SK-N-SH (cell line): Measurements from ENCODE around the gene KAT6B.

Experiments used
- CHD2 ChIP-seq: fragments of 150-350 bp; IDR thresholded peaks from 2 replicates; pipeline ENCODE4 v1.6.1; 2018; ENCODE audit warnings: low read length; ENCODE audit not compliant: partially characterized antibody
- FOXJ3 ChIP-seq: sonication (generic); formaldehyde crosslinking; IDR thresholded peaks from 2 replicates; pipeline ENCODE4 v1.5.1; 2020; ENCODE audit warnings: mild to moderate bottlenecking, missing genetic modification reagents
- NRF1 ChIP-seq: IDR thresholded peaks from 2 replicates; pipeline ENCODE4 v1.6.1; 2012; ENCODE audit warnings: low read depth, mild to moderate bottlenecking, low read length
- POLR2AphosphoS5 ChIP-seq: IDR thresholded peaks from 2 replicates; pipeline ENCODE4 v1.6.1; 2012; ENCODE audit warnings: low read depth, low read length
- RFX5 ChIP-seq: IDR thresholded peaks from 2 replicates; pipeline ENCODE4 v1.6.1; 2012; ENCODE audit warnings: mild to moderate bottlenecking, improper control_type of control experiment, low read length
- TAF1 ChIP-seq: IDR thresholded peaks from 2 replicates; pipeline ENCODE4 v1.6.1; 2012; ENCODE audit warnings: low read depth, mild to moderate bottlenecking, low read length, moderate library complexity, borderline replicate concordance
- TF ChIP-seq, protein P1 (sequence below): fragments of 200-600 bp; sonication (generic); IDR thresholded peaks from 2 replicates; pipeline ENCODE4 v1.6.1; 2017; ENCODE audit warnings: antibody characterized with exemption, mild to moderate bottlenecking, moderate library complexity
- TF ChIP-seq, protein P2 (sequence below): IDR thresholded peaks from 2 replicates; pipeline ENCODE4 v1.4.0; 2012; ENCODE audit warnings: low read depth

DNA sequence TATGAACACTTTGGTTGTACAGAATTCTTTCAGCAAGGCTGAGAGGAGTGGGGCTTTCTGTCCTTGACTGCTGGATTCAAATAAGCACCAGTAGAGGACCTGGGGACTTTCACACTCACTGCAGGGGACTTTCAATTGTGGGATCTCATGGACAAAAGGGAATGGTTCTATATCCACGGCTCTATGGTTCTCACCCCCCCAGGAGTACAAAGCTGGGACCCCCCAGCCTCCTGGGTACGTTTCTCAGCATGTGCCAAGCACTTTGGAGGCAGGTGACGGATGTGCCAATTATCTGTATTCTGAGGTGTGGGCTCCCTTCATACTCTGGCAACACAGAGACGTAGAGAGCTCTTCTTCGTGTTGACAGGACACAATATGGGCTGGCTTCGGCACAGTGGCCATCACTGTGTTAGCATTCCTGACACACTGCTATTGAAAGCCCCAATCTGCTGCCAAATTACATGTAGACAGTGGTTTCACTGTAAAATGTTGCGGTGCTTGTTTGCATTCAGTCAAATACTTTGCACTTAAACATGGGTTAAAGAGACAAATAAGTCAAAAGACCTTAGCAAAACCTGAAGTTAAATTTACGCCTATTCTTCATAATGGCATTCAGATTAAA is 192.4 kb downstream of the KAT6B start:
- TF ChIP-seq, protein P1, sequence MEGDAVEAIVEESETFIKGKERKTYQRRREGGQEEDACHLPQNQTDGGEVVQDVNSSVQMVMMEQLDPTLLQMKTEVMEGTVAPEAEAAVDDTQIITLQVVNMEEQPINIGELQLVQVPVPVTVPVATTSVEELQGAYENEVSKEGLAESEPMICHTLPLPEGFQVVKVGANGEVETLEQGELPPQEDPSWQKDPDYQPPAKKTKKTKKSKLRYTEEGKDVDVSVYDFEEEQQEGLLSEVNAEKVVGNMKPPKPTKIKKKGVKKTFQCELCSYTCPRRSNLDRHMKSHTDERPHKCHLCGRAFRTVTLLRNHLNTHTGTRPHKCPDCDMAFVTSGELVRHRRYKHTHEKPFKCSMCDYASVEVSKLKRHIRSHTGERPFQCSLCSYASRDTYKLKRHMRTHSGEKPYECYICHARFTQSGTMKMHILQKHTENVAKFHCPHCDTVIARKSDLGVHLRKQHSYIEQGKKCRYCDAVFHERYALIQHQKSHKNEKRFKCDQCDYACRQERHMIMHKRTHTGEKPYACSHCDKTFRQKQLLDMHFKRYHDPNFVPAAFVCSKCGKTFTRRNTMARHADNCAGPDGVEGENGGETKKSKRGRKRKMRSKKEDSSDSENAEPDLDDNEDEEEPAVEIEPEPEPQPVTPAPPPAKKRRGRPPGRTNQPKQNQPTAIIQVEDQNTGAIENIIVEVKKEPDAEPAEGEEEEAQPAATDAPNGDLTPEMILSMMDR: no peak
- TF ChIP-seq POLR2AphosphoS5 (no peak), CHD2 (no peak), TAF1 (no peak), NRF1 (no peak), FOXJ3 (no peak), RFX5 (no peak)
- TF ChIP-seq, protein P2, sequence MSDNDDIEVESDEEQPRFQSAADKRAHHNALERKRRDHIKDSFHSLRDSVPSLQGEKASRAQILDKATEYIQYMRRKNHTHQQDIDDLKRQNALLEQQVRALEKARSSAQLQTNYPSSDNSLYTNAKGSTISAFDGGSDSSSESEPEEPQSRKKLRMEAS: no peak
